Left kidney (tissue), 2 donors: Measurements from ENCODE around the gene OGG1. TPM values are rescaled to one million over a fixed set of nuclear protein-coding genes. Genes with fewer than 3 reads are reported as not detected.

Source experiments
- DNase-seq: peaks from one replicate; pipeline ENCODE4 v3.0.0-alpha.2; 2013
- polyA plus RNA-seq: library from polyadenylated mRNA; unstranded; fragments of 120-200 nt; gene quantifications from one replicate; pipeline ENCODE4 v1.2.1, GENCODE V29; 2013; ENCODE audit not compliant: insufficient read length

OGG1 gene
- polyA plus RNA-seq, 1 donor, result 72.2 TPM

DNA sequence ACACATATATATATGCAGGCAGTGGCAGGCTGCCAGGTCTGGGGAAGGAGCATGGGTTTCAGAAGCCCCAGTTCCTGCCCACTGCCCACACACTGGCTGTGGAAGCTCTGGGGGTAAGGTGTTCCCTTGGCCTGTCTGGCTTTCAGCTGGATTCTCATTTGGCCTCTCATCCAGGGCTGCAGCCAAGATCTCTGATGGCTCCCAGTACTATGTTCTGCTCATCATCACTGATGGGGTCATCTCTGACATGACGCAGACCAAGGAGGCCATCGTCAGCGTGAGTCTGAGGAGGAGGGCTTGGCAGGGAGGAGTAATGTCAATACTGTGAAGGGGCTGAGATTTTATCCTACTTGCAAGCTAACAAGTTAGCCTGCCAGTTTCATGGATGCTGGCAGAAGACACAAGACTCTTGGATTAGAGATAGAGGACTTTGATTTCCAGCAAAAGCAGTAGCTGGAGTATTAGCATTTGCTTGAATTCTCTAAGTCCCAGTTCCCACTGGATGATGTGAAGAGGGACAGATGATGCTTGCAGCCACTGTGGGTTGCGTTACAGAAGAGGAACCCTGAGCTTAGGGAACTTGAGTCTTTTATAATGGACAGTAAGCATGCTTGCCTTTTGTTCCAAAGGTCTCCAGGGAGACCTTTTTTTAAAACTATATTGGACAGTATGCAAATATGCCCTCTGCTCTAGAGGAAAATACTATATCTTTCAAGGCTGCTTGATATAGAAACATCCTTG, 23.8 kb upstream of the OGG1 start:
- no peak for DNase-seq

DNA sequence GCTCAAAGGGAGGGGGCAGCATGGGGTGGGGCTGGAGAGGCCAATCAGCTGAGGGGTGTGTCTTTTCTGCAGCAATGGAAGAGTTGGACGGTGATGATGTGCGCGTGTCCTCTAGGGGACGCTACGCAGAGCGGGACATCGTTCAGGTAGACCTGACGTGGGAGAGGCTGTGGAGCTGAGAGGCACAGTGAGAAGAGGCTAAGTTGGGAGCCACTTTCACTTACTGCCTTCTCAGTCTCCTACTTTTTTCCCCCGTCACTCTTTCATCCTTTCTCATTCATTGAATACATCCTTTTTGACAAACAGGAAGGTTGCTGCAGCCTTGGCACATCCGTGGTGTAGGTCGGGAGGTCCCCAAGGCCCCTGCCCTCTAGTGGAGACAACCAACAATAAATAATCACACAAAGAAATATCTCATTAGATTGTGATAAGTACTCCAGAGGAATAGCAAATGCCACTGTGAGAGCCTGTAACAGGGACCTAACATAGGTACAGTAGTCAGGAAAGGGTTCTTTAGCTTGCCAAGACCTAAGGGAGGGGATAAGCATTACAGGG, 22.6 kb upstream of the OGG1 start:
- no peak for DNase-seq

DNA sequence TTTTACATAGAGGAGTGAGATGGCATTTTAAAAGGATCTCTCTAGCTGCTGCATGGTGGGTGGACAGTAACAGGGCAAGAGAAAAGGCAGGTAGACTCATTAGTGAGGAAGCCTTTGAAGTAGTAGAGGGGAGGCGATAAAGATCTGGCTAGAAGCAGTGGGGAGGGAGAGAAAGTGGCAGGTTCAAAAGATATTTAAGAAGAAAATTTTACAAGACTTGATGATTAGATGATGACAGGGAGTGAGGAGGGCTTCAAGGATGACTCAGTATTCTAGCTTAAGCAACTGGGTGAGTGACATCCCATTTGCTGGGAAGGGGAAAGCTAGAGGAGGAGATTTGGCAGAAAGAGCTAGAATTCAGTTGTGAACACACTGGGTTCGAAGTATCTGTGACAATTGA, 22.0 kb upstream of the OGG1 start:
- no peak for DNase-seq

DNA sequence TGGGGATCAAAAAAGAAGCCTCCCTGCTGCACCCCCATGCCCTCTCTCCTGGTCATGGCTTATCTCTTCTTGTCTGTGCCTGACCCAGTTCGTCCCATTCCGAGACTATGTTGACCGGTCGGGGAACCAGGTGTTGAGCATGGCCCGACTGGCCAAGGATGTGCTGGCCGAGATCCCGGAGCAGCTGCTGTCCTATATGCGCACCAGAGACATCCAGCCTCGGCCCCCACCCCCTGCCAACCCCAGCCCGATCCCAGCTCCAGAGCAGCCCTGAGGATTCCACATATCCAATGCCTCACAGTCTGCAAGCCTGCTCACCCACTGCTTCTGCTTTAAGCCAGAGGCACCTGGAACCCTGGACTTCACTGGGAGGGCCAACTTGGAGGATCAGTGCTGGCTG, 20.3 kb upstream of the OGG1 start:
- DNase-seq, result no peak

DNA sequence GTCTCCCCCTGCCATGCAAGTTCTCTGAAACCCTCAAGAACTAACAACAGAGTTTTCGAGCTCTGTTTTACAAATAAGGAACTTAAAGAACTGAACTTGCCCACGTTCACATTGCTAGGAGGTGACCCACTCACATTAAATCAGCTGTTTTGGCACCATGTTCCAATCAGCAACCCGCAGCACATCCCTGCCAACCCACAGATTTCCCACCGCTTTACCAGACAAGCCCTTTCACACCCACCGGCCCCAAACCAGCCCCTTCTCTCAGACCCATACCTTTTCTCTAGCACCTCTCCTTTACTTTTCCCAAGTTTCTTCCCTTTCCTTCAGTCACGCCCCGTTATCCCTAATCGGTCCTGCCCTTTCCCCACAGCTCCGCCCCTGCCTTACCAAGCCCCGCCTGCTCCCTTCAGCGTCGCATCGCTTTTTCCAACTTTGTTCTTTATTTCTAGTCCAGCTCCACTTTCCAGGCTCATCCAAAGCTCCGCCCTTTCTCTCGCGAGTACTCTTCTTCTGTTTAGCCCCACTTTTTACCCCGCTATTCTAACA, 19.0 kb upstream of the OGG1 start:
- DNase-seq, result no peak

DNA sequence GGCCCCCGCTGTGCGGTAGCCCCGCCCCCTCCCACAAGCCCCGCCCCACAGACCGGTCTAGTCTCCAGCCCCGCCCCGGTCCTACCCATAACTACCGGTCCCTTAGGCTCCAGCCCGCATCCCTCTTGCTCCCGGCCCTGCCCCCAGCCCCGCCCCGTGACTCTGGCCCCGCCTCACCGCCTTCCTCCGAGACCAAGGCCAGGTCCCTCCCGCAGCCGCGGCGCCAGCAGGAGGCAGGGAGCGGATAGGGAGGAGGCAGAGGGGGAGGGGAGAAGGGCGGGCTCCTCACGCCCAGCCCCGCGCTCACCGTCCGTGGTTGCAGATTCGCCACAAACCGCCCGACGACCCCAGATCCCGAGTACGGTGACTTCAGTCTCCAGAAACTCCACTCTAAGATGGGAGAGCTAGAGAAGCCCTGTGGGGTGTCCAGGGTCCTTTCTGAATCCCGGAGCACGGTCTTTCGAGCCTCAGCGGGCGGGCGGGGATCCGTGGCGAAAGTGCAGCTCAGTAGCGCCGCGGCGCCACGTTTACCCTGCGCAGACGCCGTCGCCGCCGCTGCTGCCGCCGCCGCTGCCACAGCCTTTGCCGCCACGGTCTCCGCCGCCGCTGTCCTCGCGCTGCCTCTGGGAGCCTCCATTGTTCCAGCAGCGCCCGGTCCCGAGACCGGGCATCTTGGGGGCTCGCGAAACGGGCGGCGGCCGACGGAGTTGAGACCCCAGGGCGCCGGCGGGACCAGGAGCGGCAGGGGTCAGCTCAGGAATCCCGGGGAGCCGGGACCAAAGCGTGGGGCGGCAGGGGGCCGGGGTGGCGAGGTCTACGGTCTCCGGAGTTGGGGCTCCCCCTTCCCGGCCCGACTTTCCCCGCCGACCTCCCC, 18.3 kb upstream of the OGG1 start, which contains the start of gene BRPF1:
BRPF1 (plus strand) TSS at position 530 of the 874 bp plus-strand sequence. CDS start 2,406 bp downstream, outside the sequence.
- peak; percentile 98 for DNase-seq

DNA sequence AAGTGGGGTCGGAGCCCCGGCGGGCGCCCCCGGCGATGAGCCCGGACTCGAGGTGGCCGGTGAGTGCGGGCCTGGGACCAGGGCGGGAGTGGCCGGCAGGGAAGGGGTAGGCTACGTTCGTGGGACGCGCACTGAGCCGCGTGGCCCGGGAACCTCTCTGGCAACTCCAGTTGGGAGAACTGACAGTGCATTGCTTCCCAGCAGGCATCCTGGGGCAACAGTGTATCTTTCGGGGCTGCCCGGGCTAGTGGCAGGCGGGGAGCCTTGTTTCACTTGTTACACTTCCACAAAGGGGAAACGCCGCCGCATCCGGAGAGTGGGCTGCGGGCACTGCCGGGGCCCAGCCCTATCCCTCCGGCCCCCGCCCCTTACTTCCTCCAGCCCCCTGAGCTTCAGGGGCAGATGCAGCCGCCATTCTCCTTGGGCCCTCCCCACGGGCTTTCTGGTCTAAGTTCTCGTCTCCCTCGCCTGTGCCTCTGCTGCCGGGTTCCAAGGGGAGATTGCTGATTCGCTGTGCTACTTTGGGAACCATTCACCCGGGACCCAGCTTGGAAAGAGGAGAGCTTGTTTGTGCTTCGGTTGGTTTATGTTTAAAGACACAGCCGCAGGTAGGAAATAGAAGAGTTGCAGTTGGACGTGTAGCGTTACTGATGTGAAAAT, 17.5 kb upstream of the OGG1 start:
- DNase-seq, result no peak

DNA sequence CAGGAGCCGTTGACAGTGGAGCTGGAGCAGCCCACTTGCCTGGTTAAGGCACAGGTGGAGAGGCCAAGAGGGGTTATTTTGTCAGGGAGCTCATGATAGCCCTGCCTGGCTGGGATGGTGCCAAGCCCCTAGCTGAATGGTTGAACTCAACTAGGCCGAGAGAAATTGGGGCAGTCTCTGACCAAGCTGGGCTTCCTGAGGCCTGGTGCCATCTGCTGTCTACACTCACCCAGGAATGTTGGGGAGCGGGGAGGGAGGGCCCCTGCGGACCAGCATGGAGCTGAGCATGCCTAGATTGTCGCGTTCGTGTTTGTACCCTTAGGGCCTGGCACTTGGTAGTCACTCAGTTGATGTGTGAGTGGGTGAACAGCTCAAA, 17.0 kb upstream of the OGG1 start:
- DNase-seq, result no peak

DNA sequence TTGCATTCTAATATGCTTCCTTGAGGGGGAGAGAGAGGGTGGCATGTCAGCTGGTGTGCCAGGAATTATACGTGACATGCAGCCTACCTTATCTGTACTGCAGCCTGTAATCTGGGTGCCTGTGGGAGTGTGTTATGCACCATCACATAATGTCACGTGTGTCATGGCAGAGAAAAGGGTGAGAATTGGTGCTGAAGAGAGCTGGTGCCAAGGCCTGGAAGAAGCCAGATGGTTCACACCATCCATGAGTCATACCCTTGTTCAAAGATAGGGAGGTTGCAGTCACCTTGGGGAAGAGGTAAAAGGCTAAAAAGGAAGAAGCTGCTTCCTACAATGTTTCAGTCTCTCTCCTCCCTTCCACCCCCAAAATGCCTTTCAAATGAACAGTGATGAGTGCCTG, 12.9 kb upstream of the OGG1 start:
- DNase-seq, result no peak

DNA sequence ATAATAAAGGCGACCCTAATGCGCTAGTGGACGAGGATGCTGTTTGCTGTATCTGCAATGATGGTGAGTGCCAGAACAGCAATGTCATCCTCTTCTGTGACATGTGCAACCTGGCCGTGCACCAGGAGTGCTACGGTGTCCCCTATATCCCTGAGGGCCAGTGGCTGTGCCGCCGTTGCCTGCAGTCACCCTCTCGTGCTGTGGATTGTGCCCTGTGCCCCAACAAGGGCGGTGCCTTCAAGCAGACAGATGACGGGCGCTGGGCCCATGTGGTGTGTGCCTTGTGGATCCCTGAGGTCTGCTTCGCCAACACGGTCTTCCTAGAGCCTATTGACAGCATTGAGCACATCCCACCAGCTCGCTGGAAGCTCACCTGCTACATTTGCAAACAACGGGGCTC, 10.6 kb upstream of the OGG1 start:
- no peak for DNase-seq

DNA sequence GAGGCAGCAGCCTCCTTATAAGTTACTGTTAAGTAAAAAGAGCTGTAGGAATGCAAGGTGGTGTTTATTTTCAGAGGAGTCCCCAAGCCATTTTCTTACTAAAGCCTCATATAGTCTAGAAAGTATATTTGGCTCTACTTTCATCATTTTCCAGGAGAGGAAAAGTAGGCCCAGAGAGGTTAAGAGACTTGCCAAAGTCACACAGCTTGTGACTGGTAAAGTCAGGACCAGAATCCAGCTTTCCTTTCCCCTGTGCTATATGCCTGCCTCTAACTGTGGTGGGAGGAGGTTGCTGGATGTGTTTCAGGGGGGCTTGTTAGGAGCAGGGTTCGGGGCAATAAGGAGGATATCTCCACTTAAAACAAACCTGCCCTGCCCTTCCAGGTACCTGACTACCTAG, 7.2 kb upstream of the OGG1 start:
- no peak for DNase-seq

DNA sequence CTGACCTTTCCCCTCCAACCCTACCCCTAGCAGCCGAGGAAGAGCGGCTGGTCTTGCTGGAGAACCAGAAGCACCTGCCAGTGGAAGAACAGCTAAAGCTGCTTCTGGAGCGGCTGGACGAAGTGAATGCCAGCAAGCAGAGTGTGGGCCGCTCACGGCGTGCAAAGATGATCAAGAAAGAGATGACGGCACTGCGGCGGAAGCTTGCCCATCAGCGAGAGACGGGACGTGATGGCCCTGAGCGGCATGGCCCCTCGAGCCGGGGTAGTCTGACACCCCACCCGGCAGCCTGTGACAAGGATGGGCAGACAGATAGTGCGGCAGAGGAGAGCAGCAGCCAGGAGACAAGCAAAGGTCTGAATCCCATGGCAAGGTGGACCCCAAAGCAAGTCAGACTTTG, 6.2 kb upstream of the OGG1 start:
- no peak for DNase-seq

DNA sequence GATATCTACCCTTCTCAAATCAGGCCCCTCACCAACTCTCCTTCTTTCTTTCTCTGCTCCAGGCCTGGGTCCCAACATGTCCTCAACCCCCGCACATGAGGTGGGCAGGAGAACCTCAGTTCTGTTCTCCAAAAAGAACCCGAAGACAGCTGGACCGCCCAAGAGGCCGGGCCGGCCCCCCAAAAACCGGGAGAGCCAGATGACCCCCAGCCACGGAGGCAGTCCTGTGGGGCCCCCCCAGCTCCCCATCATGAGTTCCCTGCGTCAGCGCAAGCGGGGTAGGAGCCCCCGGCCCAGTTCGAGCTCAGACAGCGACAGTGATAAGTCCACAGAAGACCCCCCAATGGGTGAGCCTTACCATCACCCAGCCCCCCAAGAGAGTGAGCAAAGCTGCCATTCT, 5.6 kb upstream of the OGG1 start:
- DNase-seq, result no peak

DNA sequence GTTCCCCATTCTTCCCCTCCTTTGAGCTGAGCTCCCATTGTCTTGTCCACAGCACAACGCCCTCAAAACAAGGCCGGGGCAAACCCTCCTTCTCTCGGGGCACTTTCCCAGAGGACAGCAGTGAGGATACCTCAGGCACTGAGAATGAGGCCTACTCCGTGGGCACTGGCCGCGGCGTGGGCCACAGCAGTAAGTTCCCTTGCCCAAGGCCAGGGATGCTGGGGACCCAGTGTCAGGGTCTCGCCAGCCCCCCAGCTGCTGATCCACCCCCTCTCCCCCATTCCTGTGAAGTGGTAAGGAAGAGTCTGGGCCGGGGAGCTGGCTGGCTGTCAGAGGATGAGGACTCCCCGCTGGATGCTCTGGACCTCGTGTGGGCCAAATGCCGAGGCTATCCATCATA, 4.2 kb upstream of the OGG1 start:
- DNase-seq, result no peak

DNA sequence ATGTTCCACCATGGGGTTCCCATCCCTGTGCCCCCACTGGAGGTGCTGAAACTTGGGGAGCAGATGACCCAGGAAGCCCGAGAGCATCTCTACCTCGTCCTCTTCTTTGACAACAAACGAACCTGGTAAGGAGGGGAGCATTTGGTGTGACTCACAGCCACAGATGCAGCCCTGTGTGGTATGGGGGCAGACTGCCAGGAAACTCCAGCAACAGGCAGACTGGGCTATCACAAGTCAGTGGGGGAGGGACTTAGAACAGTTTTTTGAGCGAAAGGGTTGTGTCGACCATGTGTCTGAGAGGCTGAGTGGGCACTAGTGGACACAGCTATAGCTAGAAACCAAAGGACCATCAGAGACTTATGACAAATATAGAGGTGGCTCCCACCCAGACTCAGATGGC, 3.4 kb upstream of the OGG1 start:
- no peak for DNase-seq

DNA sequence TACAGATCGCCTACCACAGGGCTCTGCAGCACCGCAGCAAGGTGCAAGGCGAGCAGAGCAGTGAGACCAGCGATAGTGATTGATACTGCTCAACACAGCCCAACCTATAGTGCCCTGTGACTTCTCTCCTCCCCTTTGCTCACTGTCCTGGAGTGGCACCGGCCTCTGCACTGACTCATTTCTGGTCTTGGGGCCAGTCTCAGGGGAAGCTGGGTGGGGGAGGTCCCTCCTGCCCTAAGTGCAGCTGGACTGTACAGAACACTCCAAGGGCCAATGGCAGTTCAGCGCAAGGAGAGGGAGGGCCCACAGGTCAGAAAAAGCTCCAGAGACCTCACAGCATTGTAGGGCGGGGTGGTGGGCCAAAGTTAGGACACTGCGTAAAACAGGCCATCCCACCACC, 2.5 kb upstream of the OGG1 start:
- no peak for DNase-seq

DNA sequence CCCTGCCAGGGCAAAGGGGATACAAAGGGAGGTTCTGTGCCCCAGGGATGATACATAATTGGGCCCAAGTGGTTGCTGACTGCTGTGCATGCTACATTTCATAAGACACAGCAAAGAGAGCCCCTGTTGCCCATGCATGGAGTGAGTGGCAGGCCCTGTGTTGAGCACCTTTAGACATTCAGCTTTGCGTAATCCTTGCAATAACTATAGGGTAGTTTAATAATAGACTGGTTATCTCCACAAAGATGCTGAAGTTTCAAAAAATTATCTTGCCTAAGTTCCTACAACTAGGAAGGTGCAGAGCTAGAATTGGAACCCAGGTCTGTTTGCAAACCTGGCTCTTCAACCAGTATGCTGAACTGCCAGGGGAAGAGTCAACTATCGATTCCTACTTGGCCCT, 1.7 kb upstream of the OGG1 start:
- DNase-seq, result no peak

DNA sequence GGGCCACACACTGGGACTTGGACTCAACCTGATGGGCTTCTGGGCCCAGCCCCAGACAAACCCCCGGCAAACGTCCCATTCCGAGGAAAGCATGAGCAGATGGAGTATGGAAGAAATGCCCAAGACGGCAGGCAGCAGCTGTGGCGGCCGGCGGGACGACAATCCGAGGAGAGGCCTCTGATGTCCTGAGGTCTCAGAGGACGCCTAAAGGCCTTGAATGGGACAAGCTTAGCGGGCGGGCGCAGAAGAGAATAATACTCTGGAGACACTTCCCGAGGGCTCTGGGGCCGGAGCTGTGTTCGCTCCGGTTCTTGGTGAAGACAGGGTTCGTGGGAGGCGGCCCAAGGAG, 482 bp upstream of the OGG1 start:
- no peak for DNase-seq

DNA sequence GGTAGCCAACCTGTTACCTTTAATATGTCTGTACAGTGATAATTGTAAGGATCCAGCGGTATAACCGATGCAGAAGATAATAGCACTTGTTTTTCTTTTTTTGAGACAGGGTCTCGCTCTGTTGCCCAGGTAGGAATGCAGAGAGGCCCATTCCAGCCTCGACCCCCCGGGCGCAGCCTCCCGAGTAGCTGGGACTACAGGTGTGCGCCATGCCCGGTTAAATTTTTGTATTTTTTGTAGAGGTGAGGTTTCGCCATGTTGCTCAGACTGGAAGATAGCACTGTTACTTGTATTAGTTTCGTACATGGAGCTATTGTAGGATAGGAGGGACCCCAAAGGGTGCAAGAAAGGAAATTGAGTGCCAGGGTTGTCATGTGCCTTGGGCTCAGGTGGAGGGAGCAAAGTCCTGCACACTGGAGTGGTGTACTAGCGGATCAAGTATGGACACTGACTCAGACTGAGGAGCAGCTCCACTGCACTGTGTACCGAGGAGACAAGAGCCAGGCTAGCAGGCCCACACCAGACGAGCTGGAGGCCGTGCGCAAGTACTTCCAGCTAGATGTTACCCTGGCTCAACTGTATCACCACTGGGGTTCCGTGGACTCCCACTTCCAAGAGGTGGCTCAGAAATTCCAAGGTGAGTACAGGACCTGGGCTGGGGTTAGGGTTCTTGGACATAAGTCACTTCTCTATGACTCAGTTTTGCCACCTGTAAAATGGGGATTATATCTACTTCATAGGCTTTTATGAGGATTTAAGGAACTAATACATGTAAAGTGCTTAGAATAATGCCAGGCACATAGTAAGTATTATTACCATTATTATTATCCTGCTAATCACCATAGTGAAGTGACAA, 1.0 kb downstream of the OGG1 start:
- DNase-seq, result no peak

DNA sequence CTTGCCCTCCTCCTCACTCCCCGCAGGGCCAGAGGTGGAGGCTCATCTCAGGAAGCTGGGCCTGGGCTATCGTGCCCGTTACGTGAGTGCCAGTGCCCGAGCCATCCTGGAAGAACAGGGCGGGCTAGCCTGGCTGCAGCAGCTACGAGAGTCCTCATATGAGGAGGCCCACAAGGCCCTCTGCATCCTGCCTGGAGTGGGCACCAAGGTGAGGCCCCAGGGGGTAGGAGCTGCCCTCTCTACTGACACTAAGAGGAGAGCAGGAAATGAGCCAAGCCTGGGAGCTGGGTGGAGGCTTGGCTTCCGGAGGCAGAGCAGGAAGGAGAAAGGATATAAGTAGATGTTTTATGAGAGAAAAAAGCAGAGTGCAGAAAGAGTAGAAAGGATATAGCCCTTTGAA, 4.9 kb downstream of the OGG1 start:
- no peak for DNase-seq

DNA sequence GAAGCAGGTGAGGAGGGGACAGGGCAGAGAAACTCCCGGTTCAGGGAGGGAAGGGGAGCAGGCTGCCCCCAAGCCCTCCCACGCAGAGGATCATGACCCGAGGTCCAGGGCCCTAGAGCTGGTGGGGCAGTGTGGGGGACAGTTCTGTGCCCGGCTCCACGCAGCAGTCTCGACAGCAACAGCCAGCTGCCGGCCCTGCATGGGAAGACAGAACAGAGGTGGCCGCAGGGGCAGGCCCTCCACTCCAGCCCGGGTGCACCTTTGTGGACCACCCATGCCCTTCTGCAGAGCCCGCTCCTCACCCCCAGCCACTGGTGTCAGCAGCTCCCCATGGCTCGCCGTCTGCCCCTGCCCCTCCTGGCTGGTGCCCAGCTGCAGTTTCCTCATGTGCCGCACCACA, 7.7 kb downstream of the OGG1 start:
- no peak for DNase-seq
